Measurements from ENCODE around the gene CAPS.

DNA sequence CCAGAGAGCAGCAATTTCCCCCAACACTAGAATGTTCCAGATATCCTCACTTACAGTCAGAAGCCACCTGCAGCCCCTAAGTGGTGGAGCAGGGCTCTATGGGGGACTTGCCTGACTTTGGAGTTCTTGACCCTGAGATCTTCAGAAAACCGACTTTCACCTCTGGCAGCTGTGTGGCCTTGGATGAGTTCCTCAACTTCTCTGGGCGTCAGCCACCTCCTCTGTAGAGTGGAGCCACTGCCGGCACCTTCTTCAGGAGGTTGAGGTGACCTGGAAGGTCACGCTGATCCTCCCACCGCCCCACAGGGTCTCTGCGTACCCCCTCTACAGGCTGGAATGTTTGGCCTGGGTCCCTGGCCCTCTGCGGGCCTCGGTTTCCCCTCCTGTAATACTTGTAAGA, 36.6 kb upstream of the CAPS start:
- TF ChIP-seq, protein P1, sequence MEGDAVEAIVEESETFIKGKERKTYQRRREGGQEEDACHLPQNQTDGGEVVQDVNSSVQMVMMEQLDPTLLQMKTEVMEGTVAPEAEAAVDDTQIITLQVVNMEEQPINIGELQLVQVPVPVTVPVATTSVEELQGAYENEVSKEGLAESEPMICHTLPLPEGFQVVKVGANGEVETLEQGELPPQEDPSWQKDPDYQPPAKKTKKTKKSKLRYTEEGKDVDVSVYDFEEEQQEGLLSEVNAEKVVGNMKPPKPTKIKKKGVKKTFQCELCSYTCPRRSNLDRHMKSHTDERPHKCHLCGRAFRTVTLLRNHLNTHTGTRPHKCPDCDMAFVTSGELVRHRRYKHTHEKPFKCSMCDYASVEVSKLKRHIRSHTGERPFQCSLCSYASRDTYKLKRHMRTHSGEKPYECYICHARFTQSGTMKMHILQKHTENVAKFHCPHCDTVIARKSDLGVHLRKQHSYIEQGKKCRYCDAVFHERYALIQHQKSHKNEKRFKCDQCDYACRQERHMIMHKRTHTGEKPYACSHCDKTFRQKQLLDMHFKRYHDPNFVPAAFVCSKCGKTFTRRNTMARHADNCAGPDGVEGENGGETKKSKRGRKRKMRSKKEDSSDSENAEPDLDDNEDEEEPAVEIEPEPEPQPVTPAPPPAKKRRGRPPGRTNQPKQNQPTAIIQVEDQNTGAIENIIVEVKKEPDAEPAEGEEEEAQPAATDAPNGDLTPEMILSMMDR (IDR thresholded peaks at IDR 0.05; ENCODE audit: low read depth, low read length), result no peak
- TF ChIP-seq, protein P2, sequence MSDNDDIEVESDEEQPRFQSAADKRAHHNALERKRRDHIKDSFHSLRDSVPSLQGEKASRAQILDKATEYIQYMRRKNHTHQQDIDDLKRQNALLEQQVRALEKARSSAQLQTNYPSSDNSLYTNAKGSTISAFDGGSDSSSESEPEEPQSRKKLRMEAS (IDR thresholded peaks at IDR 0.05; ENCODE audit: low read depth, low read length), result no peak
- no peak for TF ChIP-seq MYC (IDR thresholded peaks at IDR 0.05; ENCODE audit: low read depth, low read length)
